ENCODE measurements around the gene DTNB. TPM values are rescaled to one million over a fixed set of nuclear protein-coding genes. Genes with fewer than 3 reads are reported as not detected.

The DTNB gene
- total and polyA plus RNA-seq, 2 donors (not counting 1 experiment from before 2014, with no cell fraction given): 5.1 to 5.4 TPM

DNA sequence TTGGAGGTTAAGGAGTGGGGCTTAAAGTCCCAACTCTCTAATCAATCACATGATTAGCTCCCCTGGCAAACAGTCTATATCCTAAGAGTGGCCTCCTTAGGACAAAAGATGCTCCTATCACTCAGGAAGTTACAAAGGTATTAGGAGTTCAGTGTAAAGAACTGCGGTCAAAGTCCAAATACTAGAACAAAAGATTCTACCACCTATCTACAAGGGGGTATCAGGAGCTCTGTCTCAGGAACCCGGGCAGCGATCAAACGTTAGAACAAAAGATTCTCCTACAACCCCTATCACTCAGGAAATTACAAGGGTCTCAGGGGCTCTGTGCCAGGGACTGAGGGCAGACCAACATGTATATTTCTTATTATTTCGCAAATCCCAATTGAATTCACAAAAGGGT, 58.0 kb downstream of the DTNB start:
- Histone ChIP-seq H3K9me3 (ENCODE audit: control insufficient read depth, insufficient read depth, low read depth, low read length) (no peaks in the 10 kb centered on the region), H3K4me1 (ENCODE audit: control insufficient read depth, extremely low read depth, insufficient read depth, low read length) (peaks cover 3% of the 10 kb centered on the region), H3K9ac (ENCODE audit: insufficient read depth, low read length) (no peak overlapping the region), H4K20me1 (ENCODE audit: control insufficient read depth, extremely low read depth, insufficient read depth, low read length) (no peaks in the 10 kb centered on the region), H3K36me3 (ENCODE audit: control insufficient read depth, insufficient read depth, low read length) (no peaks in the 10 kb centered on the region), H3K27me3 (ENCODE audit: control insufficient read depth, insufficient read depth, low read length) (no peaks in the 10 kb centered on the region), H3K4me3 (replicated peaks in 1 of 4; ENCODE audit: control extremely low read depth in 1 of 4, insufficient read depth in 1 of 4, low read depth in 3 of 4, low read length in 4 of 4) (no peak overlapping the region), H3K79me2 (ENCODE audit: control insufficient read depth, insufficient read depth, low read length) (no peaks in the 10 kb centered on the region), H3K27ac (ENCODE audit: insufficient read depth, low read length) (no peak overlapping the region), H2AFZ (ENCODE audit: low read length) (no peak overlapping the region), H3K4me2 (ENCODE audit: extremely low read depth, insufficient read depth, low read length) (no peak overlapping the region)
- DNase-seq (ENCODE audit: low read depth in 2 of 2): no peak
- TF ChIP-seq CTCF (conservative IDR thresholded peaks at IDR 0.05 in 1 of 2, IDR thresholded peaks at IDR 0.05 in 1 of 2; ENCODE audit: low read depth in 1 of 2, low read length in 2 of 2): no peak
- no peak for TF ChIP-seq EZH2 (IDR thresholded peaks at IDR 0.05; ENCODE audit: low read length, missing control alignments)

DNA sequence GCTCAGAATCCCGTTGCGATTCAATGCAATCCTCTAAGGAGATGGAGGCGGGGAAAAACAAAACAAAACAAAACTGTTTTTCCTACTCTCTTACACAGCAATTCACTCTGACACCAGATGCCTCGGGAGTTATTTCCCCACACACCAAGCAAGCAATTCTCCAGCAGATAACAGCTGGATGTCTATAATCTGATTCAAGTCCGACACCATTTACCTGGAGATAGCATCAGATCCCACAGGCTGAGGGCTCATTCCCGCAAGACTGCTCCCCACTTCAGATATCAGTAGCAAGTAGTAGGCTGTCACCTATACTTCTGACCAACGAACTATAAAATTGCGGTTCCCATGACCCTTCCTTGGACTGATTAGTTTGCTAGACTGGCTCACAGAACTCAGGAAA, 58.7 kb downstream of the DTNB start:
- Histone ChIP-seq H2AFZ (ENCODE audit: low read length) (no peak overlapping the region), H3K4me3 (replicated peaks in 1 of 4; ENCODE audit: control extremely low read depth in 1 of 4, insufficient read depth in 1 of 4, low read depth in 3 of 4, low read length in 4 of 4) (no peak overlapping the region), H3K9ac (ENCODE audit: insufficient read depth, low read length) (no peak overlapping the region), H3K79me2 (ENCODE audit: control insufficient read depth, insufficient read depth, low read length) (no peaks in the 10 kb centered on the region), H4K20me1 (ENCODE audit: control insufficient read depth, extremely low read depth, insufficient read depth, low read length) (no peaks in the 10 kb centered on the region), H3K4me1 (ENCODE audit: control insufficient read depth, extremely low read depth, insufficient read depth, low read length) (peaks cover 3% of the 10 kb centered on the region), H3K27ac (ENCODE audit: insufficient read depth, low read length) (no peak overlapping the region), H3K27me3 (ENCODE audit: control insufficient read depth, insufficient read depth, low read length) (no peaks in the 10 kb centered on the region), H3K36me3 (ENCODE audit: control insufficient read depth, insufficient read depth, low read length) (no peaks in the 10 kb centered on the region), H3K4me2 (ENCODE audit: extremely low read depth, insufficient read depth, low read length) (no peak overlapping the region), H3K9me3 (ENCODE audit: control insufficient read depth, insufficient read depth, low read depth, low read length) (no peaks in the 10 kb centered on the region)
- TF ChIP-seq CTCF (conservative IDR thresholded peaks at IDR 0.05 in 1 of 2, IDR thresholded peaks at IDR 0.05 in 1 of 2; ENCODE audit: low read depth in 1 of 2, low read length in 2 of 2): no peak
- no peak for TF ChIP-seq EZH2 (IDR thresholded peaks at IDR 0.05; ENCODE audit: low read length, missing control alignments)
- no peak for DNase-seq (ENCODE audit: low read depth in 2 of 2)

GRCh38 chr2:25608718-25609117, 64.7 kb downstream of the DTNB start:
- H3K79me2 ChIP-seq (ENCODE audit: control insufficient read depth, insufficient read depth, low read length): no peaks in the 10 kb centered on the region
- DNase-seq (ENCODE audit: low read depth in 2 of 2): no peak
- no peak overlapping the region for H3K27ac ChIP-seq (ENCODE audit: insufficient read depth, low read length)
- TF ChIP-seq EZH2 (IDR thresholded peaks at IDR 0.05; ENCODE audit: low read length, missing control alignments) (no peak), CTCF (conservative IDR thresholded peaks at IDR 0.05 in 1 of 2, IDR thresholded peaks at IDR 0.05 in 1 of 2; ENCODE audit: low read depth in 1 of 2, low read length in 2 of 2) (no peak)
- H3K4me1 ChIP-seq (ENCODE audit: control insufficient read depth, extremely low read depth, insufficient read depth, low read length): no peaks in the 10 kb centered on the region
- no peaks in the 10 kb centered on the region for H3K9me3 ChIP-seq (ENCODE audit: control insufficient read depth, insufficient read depth, low read depth, low read length)
- H3K9ac ChIP-seq (ENCODE audit: insufficient read depth, low read length): no peak overlapping the region
- no peaks in the 10 kb centered on the region for H3K27me3 ChIP-seq (ENCODE audit: control insufficient read depth, insufficient read depth, low read length)
- no peak overlapping the region for H3K4me2 ChIP-seq (ENCODE audit: extremely low read depth, insufficient read depth, low read length)
- H2AFZ ChIP-seq (ENCODE audit: low read length): no peak overlapping the region
- no peaks in the 10 kb centered on the region for H4K20me1 ChIP-seq (ENCODE audit: control insufficient read depth, extremely low read depth, insufficient read depth, low read length)
- H3K36me3 ChIP-seq (ENCODE audit: control insufficient read depth, insufficient read depth, low read length): no peaks in the 10 kb centered on the region
- H3K4me3 ChIP-seq (replicated peaks in 1 of 4; ENCODE audit: control extremely low read depth in 1 of 4, insufficient read depth in 1 of 4, low read depth in 3 of 4, low read length in 4 of 4): no peak overlapping the region

All from fibroblast of lung (primary cell).